ENCODE data around the gene CDC42BPA.

DNA sequence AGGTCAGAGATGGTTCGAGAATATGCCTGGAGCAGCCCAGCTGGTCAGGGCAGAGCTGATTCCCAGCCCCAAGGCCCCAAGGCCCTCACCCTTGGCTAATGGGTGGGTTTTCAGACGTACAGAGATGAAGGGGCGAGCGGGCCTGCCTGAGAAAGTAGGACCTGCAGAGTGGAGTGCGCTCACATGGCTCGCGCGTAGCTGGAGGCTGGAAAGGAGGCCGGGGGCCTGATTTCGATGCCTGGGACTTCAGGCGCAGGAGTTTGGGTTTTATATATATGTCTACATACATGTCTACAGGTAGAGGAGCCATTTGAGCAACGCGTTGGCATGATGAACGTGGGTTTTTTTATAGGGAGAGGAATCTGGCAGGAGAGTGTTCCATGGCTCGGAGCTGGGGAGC lies 369.3 kb downstream of the CDC42BPA start:
- TF ChIP-seq EZH2 (IDR thresholded peaks at IDR 0.05; ENCODE audit: low read length, unreplicated experiment), result no peak
- TF ChIP-seq, protein P1, sequence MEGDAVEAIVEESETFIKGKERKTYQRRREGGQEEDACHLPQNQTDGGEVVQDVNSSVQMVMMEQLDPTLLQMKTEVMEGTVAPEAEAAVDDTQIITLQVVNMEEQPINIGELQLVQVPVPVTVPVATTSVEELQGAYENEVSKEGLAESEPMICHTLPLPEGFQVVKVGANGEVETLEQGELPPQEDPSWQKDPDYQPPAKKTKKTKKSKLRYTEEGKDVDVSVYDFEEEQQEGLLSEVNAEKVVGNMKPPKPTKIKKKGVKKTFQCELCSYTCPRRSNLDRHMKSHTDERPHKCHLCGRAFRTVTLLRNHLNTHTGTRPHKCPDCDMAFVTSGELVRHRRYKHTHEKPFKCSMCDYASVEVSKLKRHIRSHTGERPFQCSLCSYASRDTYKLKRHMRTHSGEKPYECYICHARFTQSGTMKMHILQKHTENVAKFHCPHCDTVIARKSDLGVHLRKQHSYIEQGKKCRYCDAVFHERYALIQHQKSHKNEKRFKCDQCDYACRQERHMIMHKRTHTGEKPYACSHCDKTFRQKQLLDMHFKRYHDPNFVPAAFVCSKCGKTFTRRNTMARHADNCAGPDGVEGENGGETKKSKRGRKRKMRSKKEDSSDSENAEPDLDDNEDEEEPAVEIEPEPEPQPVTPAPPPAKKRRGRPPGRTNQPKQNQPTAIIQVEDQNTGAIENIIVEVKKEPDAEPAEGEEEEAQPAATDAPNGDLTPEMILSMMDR (conservative IDR thresholded peaks at IDR 0.05; ENCODE audit: low read depth, low read length), result no peak
- no peak for TF ChIP-seq EZH2phosphoT487 (IDR thresholded peaks at IDR 0.05; ENCODE audit: borderline replicate concordance, low read length)
